Tibial nerve (tissue), 4 donors: ENCODE measurements around the gene RASL10B. TPM values are rescaled to one million over a fixed set of nuclear protein-coding genes. Genes with fewer than 3 reads are reported as not detected.
A peak's percentile ranks its signal among the peaks of the same experiment; 100 is the strongest.
"Not testable (repeated sequence)": the region's sequence is repeated elsewhere in the genome, so short reads cannot be mapped to it uniquely, and the experiment has no call there.

ENCODE experiments used
- DNase-seq, 2 donors: peaks; one replicate each; pipeline ENCODE4 v3.0.0-alpha.2; 2019; ENCODE audit warnings: low spot score in 2 of 2
- H3K27ac ChIP-seq, 4 donors: fragments of 200-600 bp; sonication (generic) in 3 of 4; one replicate each; pipeline ENCODE4 v1.5.1; 2017 to 2019; ENCODE audit warnings: mild to moderate bottlenecking in 1 of 4
- H3K27me3 ChIP-seq, 2 donors: fragments of 200-600 bp; sonication (generic) in 1 of 2; one replicate each; pipeline versions ENCODE4 v1.5.1 to v1.6.0; 2017 to 2019
- H3K36me3 ChIP-seq, 3 donors: fragments of 200-600 bp; sonication (generic); one replicate each; pipeline ENCODE4 v1.5.1; 2018 to 2019
- H3K4me1 ChIP-seq, 4 donors: fragments of 200-600 bp; sonication (generic) in 3 of 4; one replicate each; pipeline ENCODE4 v1.5.1; 2017 to 2019
- H3K4me3 ChIP-seq, 4 donors: fragments of 200-600 bp; sonication (generic) in 3 of 4; one replicate each; pipeline ENCODE4 v1.5.1; 2017 to 2019; ENCODE audit warnings: mild to moderate bottlenecking in 1 of 4, moderate library complexity in 1 of 4
- H3K9me3 ChIP-seq, 4 donors: fragments of 200-600 bp; sonication (generic) in 3 of 4; one replicate each; pipeline ENCODE4 v1.5.1; 2017 to 2019
- EP300 ChIP-seq, 2 donors: sonication (generic); formaldehyde crosslinking; IDR thresholded peaks; one replicate each; pipeline ENCODE4 v1.6.1; 2017; ENCODE audit warnings: antibody characterized with exemption in 2 of 2, mild to moderate bottlenecking in 1 of 2
- POLR2A ChIP-seq, 2 donors: fragments of 450-650 bp; IDR thresholded peaks; one replicate each; pipeline ENCODE4 v1.6.1; 2017; ENCODE audit warnings: antibody characterized with exemption in 2 of 2, mild to moderate bottlenecking in 2 of 2, moderate library complexity in 2 of 2
- WGBS, 2 donors: methylation state at CpG; one replicate each; pipeline ENCODE4 v1.1.5; 2018; 5-methylcytosine and 5-hydroxymethylcytosine counted together
- total RNA-seq, 4 donors: library from RNA; depleted of rRNA; stranded (reverse); fragments of >200 nt; gene quantifications; one replicate each; pipeline ENCODE4 v1.1.0, GENCODE V29; 2016
- TF ChIP-seq, protein P1 (sequence below), 5 experiments: fragments of 200-600 bp in 3 of 5; fragments of 450-650 bp in 2 of 5; sonication (generic) in 3 of 5; IDR thresholded peaks; one replicate each; pipeline ENCODE4 v1.5.1; 2016 to 2019; ENCODE audit warnings: antibody characterized with exemption in 5 of 5, mild to moderate bottlenecking in 3 of 5, moderate library complexity in 2 of 5

Gene RASL10B
- total RNA-seq, 4 donors from 2014 or later: 8.4 to 25.3 (median 21.9) TPM

DNA sequence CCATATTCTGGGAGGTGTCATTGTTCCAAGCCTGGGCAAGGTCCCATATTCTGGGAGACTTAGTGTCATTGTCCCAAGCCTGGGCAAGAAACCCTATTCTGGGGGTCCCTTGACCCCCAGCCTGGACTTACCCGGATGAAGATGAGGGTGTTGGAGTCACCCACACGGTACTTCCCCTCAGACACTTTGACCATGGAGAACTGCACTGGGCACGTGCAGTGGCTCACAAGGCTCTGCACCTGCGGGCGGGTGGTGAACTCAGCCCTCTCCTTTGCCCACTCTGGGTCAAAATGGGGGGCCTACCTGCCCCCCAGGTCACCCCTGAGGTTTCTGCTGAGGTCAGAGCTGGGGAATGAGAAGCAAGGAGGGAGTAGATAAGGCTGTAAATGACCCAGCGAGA is 17.5 kb downstream of the RASL10B start:
- Histone ChIP-seq H3K27ac (no peak overlapping the region), H3K9me3 (no peaks in the 10 kb centered on the region), H3K4me3 (no peak overlapping the region), H3K4me1 (peaks cover 0 to 32% (median 0%) of the 10 kb centered on the region in 4 donors), H3K36me3 (no peaks in the 10 kb centered on the region), H3K27me3 (peaks cover 0 to 75% of the 10 kb centered on the region in 2 donors)
- 80 to 85% methylated on average over 6 of the region's 6 CpGs for WGBS, 2 donors
- no peak for TF ChIP-seq EP300 (IDR thresholded peaks at IDR 0.05)
- TF ChIP-seq POLR2A (IDR thresholded peaks at IDR 0.05): no peak
- TF ChIP-seq, protein P1, sequence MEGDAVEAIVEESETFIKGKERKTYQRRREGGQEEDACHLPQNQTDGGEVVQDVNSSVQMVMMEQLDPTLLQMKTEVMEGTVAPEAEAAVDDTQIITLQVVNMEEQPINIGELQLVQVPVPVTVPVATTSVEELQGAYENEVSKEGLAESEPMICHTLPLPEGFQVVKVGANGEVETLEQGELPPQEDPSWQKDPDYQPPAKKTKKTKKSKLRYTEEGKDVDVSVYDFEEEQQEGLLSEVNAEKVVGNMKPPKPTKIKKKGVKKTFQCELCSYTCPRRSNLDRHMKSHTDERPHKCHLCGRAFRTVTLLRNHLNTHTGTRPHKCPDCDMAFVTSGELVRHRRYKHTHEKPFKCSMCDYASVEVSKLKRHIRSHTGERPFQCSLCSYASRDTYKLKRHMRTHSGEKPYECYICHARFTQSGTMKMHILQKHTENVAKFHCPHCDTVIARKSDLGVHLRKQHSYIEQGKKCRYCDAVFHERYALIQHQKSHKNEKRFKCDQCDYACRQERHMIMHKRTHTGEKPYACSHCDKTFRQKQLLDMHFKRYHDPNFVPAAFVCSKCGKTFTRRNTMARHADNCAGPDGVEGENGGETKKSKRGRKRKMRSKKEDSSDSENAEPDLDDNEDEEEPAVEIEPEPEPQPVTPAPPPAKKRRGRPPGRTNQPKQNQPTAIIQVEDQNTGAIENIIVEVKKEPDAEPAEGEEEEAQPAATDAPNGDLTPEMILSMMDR (IDR thresholded peaks at IDR 0.05): no peak
- no peak for DNase-seq

DNA sequence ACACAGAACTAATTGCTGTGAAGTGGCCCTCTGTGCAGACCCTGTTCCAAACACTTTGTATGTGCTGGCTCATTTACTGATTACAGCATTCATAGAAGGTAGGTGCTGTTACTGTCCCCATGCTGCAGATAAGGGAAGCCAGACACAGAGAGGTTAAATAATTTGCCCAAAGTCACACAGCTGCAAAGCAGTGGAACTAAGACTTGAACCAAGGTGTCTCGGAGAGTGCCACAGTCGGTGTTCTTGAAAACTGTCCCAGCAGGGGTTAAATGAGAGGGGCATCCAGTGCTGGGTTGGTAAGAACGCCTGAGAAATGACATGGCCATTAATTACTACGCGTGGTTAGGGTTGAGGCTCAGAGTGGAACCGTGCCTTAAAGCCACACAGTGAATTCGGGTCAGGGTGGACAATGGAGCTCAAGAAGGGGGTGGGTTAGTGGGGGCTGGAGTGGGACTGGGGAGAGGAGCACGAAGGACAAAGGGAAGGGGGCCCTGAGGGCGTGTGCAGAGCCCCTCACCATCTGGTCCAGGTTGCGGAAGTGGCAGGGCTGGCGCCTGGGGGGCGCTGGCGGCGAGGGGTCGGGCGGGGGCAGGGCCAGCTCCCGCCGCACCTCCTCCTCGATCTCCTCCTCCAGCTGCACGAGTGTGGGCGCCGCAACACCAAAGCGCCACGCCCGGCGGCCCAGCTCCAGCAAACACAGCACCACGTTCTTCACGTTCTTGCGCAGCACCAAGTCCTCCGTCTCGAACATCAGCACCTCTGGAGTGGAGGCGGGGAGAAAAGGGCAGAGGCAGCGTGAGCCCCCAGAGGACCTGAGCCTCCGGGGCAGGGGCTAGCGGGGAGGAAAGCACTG is 18.3 kb downstream of the RASL10B start:
- no peak for DNase-seq
- H3K27me3 ChIP-seq: peaks cover 0 to 67% of the 10 kb centered on the region in 2 donors
- WGBS, 2 donors: 6 to 9% methylated on average over 23 to 24 of the region's 35 CpGs
- peak overlapping the region in 1 of 4 donors; percentile 39 for H3K27ac ChIP-seq
- H3K36me3 ChIP-seq: no peaks in the 10 kb centered on the region
- peaks cover 0 to 32% (median 0%) of the 10 kb centered on the region in 4 donors for H3K4me1 ChIP-seq
- no peak overlapping the region for H3K4me3 ChIP-seq
- TF ChIP-seq, protein P1 (IDR thresholded peaks at IDR 0.05): no peak
- TF ChIP-seq EP300 (IDR thresholded peaks at IDR 0.05) (no peak), POLR2A (IDR thresholded peaks at IDR 0.05) (no peak)
- H3K9me3 ChIP-seq: no peaks in the 10 kb centered on the region

DNA sequence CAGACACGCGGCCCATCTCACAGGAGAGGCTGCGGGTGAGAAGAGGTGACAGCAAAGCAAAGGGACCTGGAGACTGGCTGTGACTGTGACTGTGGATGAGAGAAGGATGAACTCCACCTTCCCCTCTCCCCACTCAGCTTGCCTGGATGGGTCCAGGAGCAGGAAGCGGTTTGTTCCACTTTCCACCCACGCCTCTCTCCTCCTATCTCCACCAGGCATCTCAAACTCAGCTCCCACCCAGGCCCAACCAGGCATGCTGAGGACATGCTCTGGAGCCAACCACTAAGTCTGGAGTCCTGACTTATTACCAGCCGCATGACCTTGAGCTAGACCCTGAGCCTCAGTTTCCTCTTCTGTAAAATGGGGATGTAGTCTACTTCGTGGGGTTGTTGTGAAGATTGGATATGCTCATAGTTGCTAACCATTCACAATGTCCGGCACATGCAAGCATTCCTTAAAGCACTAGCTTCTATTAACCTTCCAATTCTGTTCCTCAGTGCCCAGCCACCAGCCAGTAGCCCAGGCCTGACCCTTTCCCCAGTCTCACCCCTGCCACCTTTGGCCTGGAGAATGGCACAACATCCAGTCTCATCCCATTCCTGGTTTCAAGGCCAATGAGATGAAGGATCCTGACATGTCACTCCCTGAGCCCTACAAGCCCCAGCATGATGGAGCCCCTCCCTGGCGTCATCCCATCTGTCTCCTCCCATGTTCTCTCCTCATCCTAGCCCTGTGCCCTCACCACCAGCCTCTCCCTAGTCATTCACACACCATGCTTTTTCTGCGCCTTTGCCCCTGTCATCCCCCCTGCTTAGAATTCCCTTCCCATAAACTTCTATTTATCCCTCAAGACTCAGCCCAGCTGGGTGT is 19.3 kb downstream of the RASL10B start:
- WGBS, 2 donors: 77 to 85% methylated on average over 10 of the region's 10 CpGs
- Histone ChIP-seq H3K27me3 (peaks cover 0 to 60% of the 10 kb centered on the region in 2 donors), H3K36me3 (no peaks in the 10 kb centered on the region), H3K27ac (peak overlapping the region in 1 of 4 donors; percentile 39), H3K4me1 (peaks cover 0 to 32% (median 0%) of the 10 kb centered on the region in 4 donors), H3K4me3 (no peak overlapping the region), H3K9me3 (no peaks in the 10 kb centered on the region)
- DNase-seq: no peak
- TF ChIP-seq EP300 (IDR thresholded peaks at IDR 0.05): no peak
- no peak for TF ChIP-seq POLR2A (IDR thresholded peaks at IDR 0.05)
- TF ChIP-seq, protein P1 (IDR thresholded peaks at IDR 0.05): no peak

DNA sequence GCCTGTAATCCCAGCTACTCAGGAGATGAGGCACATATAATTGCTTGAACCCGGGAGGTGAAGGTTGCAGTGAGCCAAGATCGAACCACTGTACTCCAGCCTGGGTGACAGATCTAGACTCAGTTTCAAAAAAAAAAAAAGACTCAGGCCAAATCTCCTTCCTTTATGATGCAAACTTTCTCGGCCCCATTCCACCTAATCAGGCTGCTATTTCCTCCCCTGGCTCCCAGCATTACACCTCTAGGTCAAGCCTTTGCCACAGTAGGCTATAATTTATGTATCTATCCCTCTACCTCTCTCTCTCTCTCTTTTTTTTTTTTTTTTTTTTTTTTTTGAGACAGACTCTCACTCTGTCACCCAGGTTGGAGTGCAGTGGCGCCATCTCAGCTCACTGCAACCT is 20.1 kb downstream of the RASL10B start:
- not testable (repeated sequence) for H3K36me3 ChIP-seq, H3K27ac ChIP-seq, DNase-seq, H3K9me3 ChIP-seq, H3K4me3 ChIP-seq
- H3K4me1 ChIP-seq: peaks cover 0 to 32% (median 0%) of the 10 kb centered on the region in 4 donors
- WGBS, 2 donors: 82 to 83% methylated on average over 4 of the region's 4 CpGs
- H3K27me3 ChIP-seq: peaks cover 0 to 60% of the 10 kb centered on the region in 2 donors

DNA sequence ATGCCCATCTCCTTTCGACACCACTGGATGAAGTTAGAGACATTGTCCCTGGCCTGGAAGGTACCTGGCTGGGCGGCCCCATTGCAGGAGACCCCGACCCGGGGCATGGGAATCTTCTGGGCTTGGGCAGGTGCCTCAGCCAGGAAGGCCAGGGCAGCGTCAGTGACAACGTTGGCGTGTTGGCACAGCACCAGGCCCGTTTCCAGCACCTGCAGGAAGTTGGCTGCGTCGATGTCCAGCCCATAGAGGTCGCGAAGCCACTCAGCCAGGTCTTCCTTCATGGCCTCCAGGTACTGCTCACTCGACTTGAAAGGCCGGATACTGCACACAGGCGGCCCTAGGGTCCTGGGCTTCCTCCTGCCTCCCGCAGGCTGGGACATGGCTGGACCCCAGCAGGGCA is 21.0 kb downstream of the RASL10B start:
- no peak for TF ChIP-seq EP300 (IDR thresholded peaks at IDR 0.05)
- TF ChIP-seq POLR2A (IDR thresholded peaks at IDR 0.05): no peak
- TF ChIP-seq, protein P1 (IDR thresholded peaks at IDR 0.05): no peak
- Histone ChIP-seq H3K4me3 (no peak overlapping the region), H3K27ac (no peak overlapping the region), H3K9me3 (no peaks in the 10 kb centered on the region), H3K4me1 (peaks cover 0 to 28% (median 0%) of the 10 kb centered on the region in 4 donors), H3K27me3 (peaks cover 0 to 55% of the 10 kb centered on the region in 2 donors), H3K36me3 (no peaks in the 10 kb centered on the region)
- 62 to 63% methylated on average over 9 to 13 of the region's 16 CpGs for WGBS, 2 donors
- no peak for DNase-seq
